ENCODE results near the gene GTF2H3.

Gene GTF2H3

GRCh38 chr12:123690191-123690840 lies 56.7 kb downstream of the GTF2H3 start:
- no peak for DNase-seq (ENCODE audit: low spot score)
- in situ Hi-C loops (cut with MboI; ENCODE audit: low sequenced_read_pairs, unreplicated experiment), result no loop called here
- TF ChIP-seq, protein P1, sequence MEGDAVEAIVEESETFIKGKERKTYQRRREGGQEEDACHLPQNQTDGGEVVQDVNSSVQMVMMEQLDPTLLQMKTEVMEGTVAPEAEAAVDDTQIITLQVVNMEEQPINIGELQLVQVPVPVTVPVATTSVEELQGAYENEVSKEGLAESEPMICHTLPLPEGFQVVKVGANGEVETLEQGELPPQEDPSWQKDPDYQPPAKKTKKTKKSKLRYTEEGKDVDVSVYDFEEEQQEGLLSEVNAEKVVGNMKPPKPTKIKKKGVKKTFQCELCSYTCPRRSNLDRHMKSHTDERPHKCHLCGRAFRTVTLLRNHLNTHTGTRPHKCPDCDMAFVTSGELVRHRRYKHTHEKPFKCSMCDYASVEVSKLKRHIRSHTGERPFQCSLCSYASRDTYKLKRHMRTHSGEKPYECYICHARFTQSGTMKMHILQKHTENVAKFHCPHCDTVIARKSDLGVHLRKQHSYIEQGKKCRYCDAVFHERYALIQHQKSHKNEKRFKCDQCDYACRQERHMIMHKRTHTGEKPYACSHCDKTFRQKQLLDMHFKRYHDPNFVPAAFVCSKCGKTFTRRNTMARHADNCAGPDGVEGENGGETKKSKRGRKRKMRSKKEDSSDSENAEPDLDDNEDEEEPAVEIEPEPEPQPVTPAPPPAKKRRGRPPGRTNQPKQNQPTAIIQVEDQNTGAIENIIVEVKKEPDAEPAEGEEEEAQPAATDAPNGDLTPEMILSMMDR (IDR thresholded peaks at IDR 0.05; ENCODE audit: borderline replicate concordance, control extremely low read depth, extremely low read depth, insufficient read depth, missing control alignments), result no peak

DNA sequence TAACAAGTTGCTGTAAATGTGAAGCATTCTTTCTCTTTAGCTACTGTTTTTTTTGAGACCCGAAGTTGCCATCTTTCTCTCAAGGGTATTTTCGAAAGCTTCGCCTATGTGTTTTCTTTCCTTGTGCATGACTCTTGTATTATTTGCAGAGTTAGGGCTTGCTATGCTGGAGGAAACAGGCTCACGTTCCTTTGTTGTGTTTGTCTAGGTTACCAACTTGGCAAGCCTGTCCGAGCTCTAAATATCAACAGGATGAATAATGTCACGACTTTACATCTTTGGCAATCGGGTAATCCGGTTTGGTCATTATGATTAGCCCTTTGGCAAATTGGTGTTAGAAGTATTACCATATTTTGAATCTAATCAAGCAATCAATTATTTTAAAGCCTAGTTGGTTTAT lies 62.6 kb downstream of the GTF2H3 start:
- DNase-seq (ENCODE audit: low spot score), result no peak
- in situ Hi-C loops (cut with MboI; ENCODE audit: low sequenced_read_pairs, unreplicated experiment), result no loop called here
- TF ChIP-seq, protein P1 (IDR thresholded peaks at IDR 0.05; ENCODE audit: borderline replicate concordance, control extremely low read depth, extremely low read depth, insufficient read depth, missing control alignments), result no peak

GRCh38 chr12:123696646-123697045 lies 63.0 kb downstream of the GTF2H3 start:
- in situ Hi-C loops (cut with MboI; ENCODE audit: low sequenced_read_pairs, unreplicated experiment), result no loop called here
- TF ChIP-seq, protein P1 (IDR thresholded peaks at IDR 0.05; ENCODE audit: borderline replicate concordance, control extremely low read depth, extremely low read depth, insufficient read depth, missing control alignments), result no peak
- DNase-seq (ENCODE audit: low spot score), result no peak

- TF ChIP-seq, protein P1 (IDR thresholded peaks at IDR 0.05; ENCODE audit: borderline replicate concordance, control extremely low read depth, extremely low read depth, insufficient read depth, missing control alignments), result no peak
- in situ Hi-C loops (cut with MboI; ENCODE audit: low sequenced_read_pairs, unreplicated experiment), result no loop called here
- DNase-seq (ENCODE audit: low spot score), result no peak
These were observed 72.3 kb downstream of the GTF2H3 start for GRCh38 chr12:123705935-123706334.

DNA sequence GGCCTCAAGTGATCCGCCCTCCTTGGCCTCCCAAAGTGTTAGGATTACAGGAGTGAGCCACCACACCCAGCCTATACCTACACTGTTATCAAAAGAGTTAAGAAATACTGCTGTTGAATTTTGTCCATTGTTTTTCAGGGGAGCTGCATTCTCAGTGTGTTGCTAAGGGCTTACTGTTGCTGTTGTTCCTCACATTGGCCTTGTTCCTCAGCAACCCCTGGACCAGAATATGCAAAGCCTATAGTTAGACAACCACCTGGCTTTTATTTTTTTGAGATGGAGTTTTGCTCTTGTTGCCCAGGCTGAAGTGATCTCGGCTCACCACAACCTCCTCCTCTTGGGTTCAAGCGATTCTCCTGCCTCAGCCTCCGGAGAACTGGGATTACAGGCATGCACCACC lies 73.8 kb downstream of the GTF2H3 start:
- TF ChIP-seq, protein P1 (IDR thresholded peaks at IDR 0.05; ENCODE audit: borderline replicate concordance, control extremely low read depth, extremely low read depth, insufficient read depth, missing control alignments), result no peak
- in situ Hi-C loops (cut with MboI; ENCODE audit: low sequenced_read_pairs, unreplicated experiment), result no loop called here

More for the DNA sequence above, 73.8 kb downstream of the GTF2H3 start:
- DNase-seq (ENCODE audit: low spot score), result no peak
